Fibroblast of lung (primary cell): Measurements from ENCODE around the gene SLC25A1.

Experiments
- CTCF ChIP-seq, 2 donors: IDR thresholded peaks in 1 of 2; conservative IDR thresholded peaks in 1 of 2; 1 replicate in 1 of 2; 2 replicates in 1 of 2; pipeline ENCODE4 v1.5.1; 2011 to 2012; ENCODE audit warnings: low read length in 2 of 2, control low read depth in 1 of 2, inconsistent platforms in 1 of 2, low read depth in 1 of 2, mild to moderate bottlenecking in 1 of 2
- EZH2 ChIP-seq: IDR thresholded peaks from 2 replicates; pipeline ENCODE4 v1.5.1; 2012; ENCODE audit warnings: low read length, control low read depth, mild to moderate bottlenecking; ENCODE audit errors: missing control alignments

- TF ChIP-seq CTCF (conservative IDR thresholded peaks at IDR 0.05 in 1 of 2, IDR thresholded peaks at IDR 0.05 in 1 of 2; ENCODE audit: low read depth in 1 of 2, low read length in 2 of 2): no peak
- TF ChIP-seq EZH2: no peak
These were observed 17.5 kb upstream of the SLC25A1 start for GRCh38 chr22:19195796-19196731.
